Measurements from ENCODE around the gene TSPY3. TPM values are rescaled to one million over a fixed set of nuclear protein-coding genes. Genes with fewer than 3 reads are reported as not detected.

Gene TSPY3
- not detected in 5 replicates for total RNA-seq (2022; extraction: Qiagen RNA extraction; ENCODE audit: low read depth)

GRCh38 chrY:9398121-9398520, at the start of gene TSPY3:
TSS of gene TSPY3 (plus strand) at chrY:9398421. CDS start at chrY:9398467, 46 bp downstream.

GRCh38 chrY:9357497-9357896, 40.7 kb upstream of the TSPY3 start, which contains the start of gene TSPY8:
TSS of gene TSPY8 (plus strand) at chrY:9357797. CDS start at chrY:9357843, 46 bp downstream.

Other genes with a start within 250 kb of the TSPY3 start
- not detected in 5 replicates for gene TSPY4, start 61.0 kb upstream of the TSPY3 start, total RNA-seq (2022; extraction: Qiagen RNA extraction; ENCODE audit: low read depth)
- not detected in 5 replicates for gene TSPY8, start 40.6 kb upstream of the TSPY3 start, total RNA-seq (2022; extraction: Qiagen RNA extraction; ENCODE audit: low read depth)
- gene TSPY1, start 68.5 kb downstream of the TSPY3 start, total RNA-seq (2022; extraction: Qiagen RNA extraction; ENCODE audit: low read depth), result not detected in 5 replicates
- not detected in 5 replicates for gene TSPY9, start 88.8 kb downstream of the TSPY3 start, total RNA-seq (2022; extraction: Qiagen RNA extraction; ENCODE audit: low read depth)
- gene TSPY10, start 129.5 kb downstream of the TSPY3 start, total RNA-seq (2022; extraction: Qiagen RNA extraction; ENCODE audit: low read depth), result not detected in 5 replicates

Measured in A549 treated with ZK216348 at 1 μM for 4 hours (cell line).